Measurements from ENCODE around the gene SLC35D3.

DNA sequence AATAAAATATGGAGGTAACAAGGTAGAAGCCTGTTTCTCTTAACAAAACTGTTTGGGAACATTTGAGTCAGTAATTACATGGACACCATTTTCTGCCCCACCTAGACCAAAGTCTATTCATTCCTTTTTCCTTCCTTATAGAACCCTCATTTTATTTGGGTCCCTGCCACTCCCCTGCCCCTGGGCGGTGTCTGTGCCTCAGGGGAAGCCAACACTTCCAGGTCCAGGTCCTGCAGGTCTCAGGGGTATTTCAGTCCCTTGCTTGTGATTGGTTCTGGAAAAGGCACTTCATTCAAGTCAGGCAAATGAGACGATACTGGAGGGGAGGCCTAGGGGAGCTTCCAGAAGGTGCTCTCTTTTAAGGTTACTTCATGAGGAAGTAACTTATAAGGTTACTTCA, 42.3 kb downstream of the SLC35D3 start:
- TF ChIP-seq, protein P1, sequence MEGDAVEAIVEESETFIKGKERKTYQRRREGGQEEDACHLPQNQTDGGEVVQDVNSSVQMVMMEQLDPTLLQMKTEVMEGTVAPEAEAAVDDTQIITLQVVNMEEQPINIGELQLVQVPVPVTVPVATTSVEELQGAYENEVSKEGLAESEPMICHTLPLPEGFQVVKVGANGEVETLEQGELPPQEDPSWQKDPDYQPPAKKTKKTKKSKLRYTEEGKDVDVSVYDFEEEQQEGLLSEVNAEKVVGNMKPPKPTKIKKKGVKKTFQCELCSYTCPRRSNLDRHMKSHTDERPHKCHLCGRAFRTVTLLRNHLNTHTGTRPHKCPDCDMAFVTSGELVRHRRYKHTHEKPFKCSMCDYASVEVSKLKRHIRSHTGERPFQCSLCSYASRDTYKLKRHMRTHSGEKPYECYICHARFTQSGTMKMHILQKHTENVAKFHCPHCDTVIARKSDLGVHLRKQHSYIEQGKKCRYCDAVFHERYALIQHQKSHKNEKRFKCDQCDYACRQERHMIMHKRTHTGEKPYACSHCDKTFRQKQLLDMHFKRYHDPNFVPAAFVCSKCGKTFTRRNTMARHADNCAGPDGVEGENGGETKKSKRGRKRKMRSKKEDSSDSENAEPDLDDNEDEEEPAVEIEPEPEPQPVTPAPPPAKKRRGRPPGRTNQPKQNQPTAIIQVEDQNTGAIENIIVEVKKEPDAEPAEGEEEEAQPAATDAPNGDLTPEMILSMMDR (IDR thresholded peaks at IDR 0.05): no peak
- no peak for TF ChIP-seq POLR2A (IDR thresholded peaks at IDR 0.05)
